ENCODE measurements around the gene DYNLL1.
"Not testable (repeated sequence)": the region's sequence is repeated elsewhere in the genome, so short reads cannot be mapped to it uniquely, and the experiment has no call there.

DYNLL1 gene

GRCh38 chr12:120519324-120519723, 23.4 kb downstream of the DYNLL1 start:
- DNase-seq = not testable (repeated sequence)

- no peak for DNase-seq
Measured at GRCh38 chr12:120522568-120522967, 26.7 kb downstream of the DYNLL1 start.

- peak; percentile 89 for DNase-seq
Measured at GRCh38 chr12:120528861-120529525, 33.1 kb downstream of the DYNLL1 start, which contains the start of gene COQ5. Gene COQ5, minus strand, starts transcription at chr12:120529158. Its CDS starts 17 bp downstream, at chr12:120529141.

GRCh38 chr12:120529641-120530417, 33.9 kb downstream of the DYNLL1 start:
- DNase-seq = peak; percentile 58

- not testable (repeated sequence) for DNase-seq
Measured at GRCh38 chr12:120530418-120530761, 34.5 kb downstream of the DYNLL1 start.

- no peak for DNase-seq
Measured at GRCh38 chr12:120532701-120533238, 36.9 kb downstream of the DYNLL1 start.

- DNase-seq = peak; percentile 90
Measured at GRCh38 chr12:120534203-120534702, 38.3 kb downstream of the DYNLL1 start, which contains the start of gene RNF10. Gene RNF10, plus strand, starts transcription at chr12:120534356. Its CDS starts 456 bp downstream, at chr12:120534812.

GRCh38 chr12:120534703-120535655, 39.1 kb downstream of the DYNLL1 start:
- peak; percentile 77 for DNase-seq

- DNase-seq = no peak
Measured at GRCh38 chr12:120536064-120536791, 40.3 kb downstream of the DYNLL1 start.

GRCh38 chr12:120537856-120538220, 41.9 kb downstream of the DYNLL1 start:
- DNase-seq = no peak

GRCh38 chr12:120538281-120539156, 42.6 kb downstream of the DYNLL1 start:
- DNase-seq = peak; percentile 60

GRCh38 chr12:120539303-120539702, 43.4 kb downstream of the DYNLL1 start:
- peak; percentile 26 for DNase-seq

GRCh38 chr12:120540445-120540844, 44.5 kb downstream of the DYNLL1 start:
- DNase-seq = no peak

- DNase-seq = no peak
Measured at GRCh38 chr12:120542166-120542565, 46.3 kb downstream of the DYNLL1 start.

GRCh38 chr12:120544691-120545090, 48.8 kb downstream of the DYNLL1 start:
- DNase-seq = no peak

GRCh38 chr12:120546050-120546386, 50.1 kb downstream of the DYNLL1 start:
- DNase-seq = no peak

Data from fibroblast of skin of right biceps (primary cell).